SK-N-SH treated with all-trans-retinoic acid at 6 μM for 48 hours (cell line): ENCODE data around the gene IKZF5.

ENCODE experiments used
- ATAC-seq: fragments of 200-7000 bp; cut with Tn5 transposase; 3 replicates; pipeline ENCODE4 v1.9.1; 2020; ENCODE audit warnings: mild to moderate bottlenecking, moderate library complexity
- ARNTL ChIP-seq: fragments of 450-650 bp; formaldehyde crosslinking; IDR thresholded peaks from 2 replicates; pipeline ENCODE4 v1.5.0; 2020; ENCODE audit warnings: low read depth, mild to moderate bottlenecking, moderate library complexity, borderline replicate concordance
- BACH2 ChIP-seq: fragments of 250-450 bp; sonication (Bioruptor Pico); IDR thresholded peaks from 2 replicates; pipeline ENCODE4 v1.9.0; 2021; ENCODE audit warnings: mild to moderate bottlenecking, borderline replicate concordance
- CSDC2 ChIP-seq: fragments of 250-450 bp; sonication (Bioruptor Pico); IDR thresholded peaks from 2 replicates; pipeline ENCODE4 v1.5.0; 2020; ENCODE audit warnings: mild to moderate bottlenecking, moderate library complexity
- CSRNP3 ChIP-seq: fragments of 250-450 bp; sonication (Bioruptor Pico); IDR thresholded peaks from 2 replicates; pipeline ENCODE4 v1.5.1; 2021; ENCODE audit warnings: mild to moderate bottlenecking, moderate library complexity
- ESRRG ChIP-seq: fragments of 250-450 bp; sonication (Bioruptor Pico); IDR thresholded peaks from 2 replicates; pipeline ENCODE4 v1.6.1; 2021; ENCODE audit warnings: mild to moderate bottlenecking
- GLIS3 ChIP-seq: fragments of 250-450 bp; sonication (Bioruptor Pico); IDR thresholded peaks from 2 replicates; pipeline ENCODE4 v1.5.0; 2020; ENCODE audit warnings: mild to moderate bottlenecking, moderate library complexity
- ISL1 ChIP-seq: fragments of 250-450 bp; sonication (Bioruptor Pico); IDR thresholded peaks from 2 replicates; pipeline ENCODE4 v2.1.2; 2022; ENCODE audit warnings: mild to moderate bottlenecking, moderate library complexity
- OSR1 ChIP-seq: fragments of 250-450 bp; sonication (Bioruptor Pico); IDR thresholded peaks from 2 replicates; pipeline ENCODE4 v1.8.0; 2022; ENCODE audit warnings: moderate library complexity, mild to moderate bottlenecking, inconsistent platforms
- POU6F1 ChIP-seq: fragments of 250-450 bp; sonication (Bioruptor Pico); IDR thresholded peaks from 2 replicates; pipeline ENCODE4 v1.8.0; 2021; ENCODE audit warnings: low read depth, mild to moderate bottlenecking, moderate library complexity, borderline replicate concordance
- PPARA ChIP-seq: fragments of 250-450 bp; sonication (Bioruptor Pico); IDR thresholded peaks from 2 replicates; pipeline ENCODE4 v1.5.0; 2020; ENCODE audit warnings: mild to moderate bottlenecking, borderline replicate concordance
- RARB ChIP-seq: fragments of 250-450 bp; sonication (Bioruptor Pico); IDR thresholded peaks from 2 replicates; pipeline ENCODE4 v1.8.0; 2021; ENCODE audit warnings: mild to moderate bottlenecking, moderate library complexity
- SNAI2 ChIP-seq: fragments of 250-450 bp; sonication (Bioruptor Pico); IDR thresholded peaks from 2 replicates; pipeline ENCODE4 v1.5.0; 2020; ENCODE audit warnings: mild to moderate bottlenecking, moderate library complexity
- TCF4 ChIP-seq: fragments of 250-450 bp; sonication (Bioruptor Pico); IDR thresholded peaks from 2 replicates; pipeline ENCODE4 v1.8.0; 2021; ENCODE audit warnings: mild to moderate bottlenecking, moderate library complexity, borderline replicate concordance
- TOX ChIP-seq: fragments of 250-450 bp; sonication (Bioruptor Pico); IDR thresholded peaks from 2 replicates; pipeline ENCODE4 v1.8.0; 2021; ENCODE audit warnings: mild to moderate bottlenecking, moderate library complexity, borderline replicate concordance
- ZC3H10 ChIP-seq: fragments of 250-450 bp; sonication (Bioruptor Pico); IDR thresholded peaks from 2 replicates; pipeline ENCODE4 v1.5.1; 2021; ENCODE audit warnings: mild to moderate bottlenecking, moderate library complexity
- ZFP3 ChIP-seq: fragments of 250-450 bp; sonication (Bioruptor Pico); IDR thresholded peaks from 2 replicates; pipeline ENCODE4 v1.5.0; 2020; ENCODE audit warnings: mild to moderate bottlenecking, moderate library complexity
- ZFP30 ChIP-seq: fragments of 450-650 bp; formaldehyde crosslinking; IDR thresholded peaks from 2 replicates; pipeline ENCODE4 v1.5.0; 2022; ENCODE audit warnings: mild to moderate bottlenecking, moderate library complexity
- ZNF565 ChIP-seq: fragments of 450-650 bp; formaldehyde crosslinking; conservative IDR thresholded peaks from 2 replicates; pipeline ENCODE4 v1.5.0; 2020; ENCODE audit warnings: low read depth, mild to moderate bottlenecking, moderate library complexity
- ZNF70 ChIP-seq: fragments of 450-650 bp; formaldehyde crosslinking; IDR thresholded peaks from 2 replicates; pipeline ENCODE4 v1.5.0; 2020; ENCODE audit warnings: mild to moderate bottlenecking, moderate library complexity
- ZNF8 ChIP-seq: fragments of 450-650 bp; formaldehyde crosslinking; IDR thresholded peaks from 2 replicates; pipeline ENCODE4 v1.5.0; 2020; ENCODE audit warnings: mild to moderate bottlenecking, moderate library complexity
- TF ChIP-seq, protein P1 (sequence below): fragments of 250-450 bp; sonication (Bioruptor Pico); IDR thresholded peaks from 2 replicates; pipeline ENCODE4 v1.5.1; 2020; ENCODE audit warnings: low read depth, mild to moderate bottlenecking, moderate library complexity
- TF ChIP-seq, protein P2 (sequence below): fragments of 250-450 bp; sonication (Bioruptor Pico); IDR thresholded peaks from 2 replicates; pipeline ENCODE4 v1.5.0; 2020; ENCODE audit warnings: mild to moderate bottlenecking, moderate library complexity
- TF ChIP-seq, protein P3 (sequence below): fragments of 250-450 bp; sonication (Bioruptor Pico); IDR thresholded peaks from 2 replicates; pipeline ENCODE4 v1.8.0; 2020; ENCODE audit warnings: mild to moderate bottlenecking, moderate library complexity, borderline replicate concordance

The IKZF5 gene

GRCh38 chr10:123018531-123018930 lies 9.9 kb upstream of the IKZF5 start:
- ATAC-seq = no peak
- TF ChIP-seq, protein P1, sequence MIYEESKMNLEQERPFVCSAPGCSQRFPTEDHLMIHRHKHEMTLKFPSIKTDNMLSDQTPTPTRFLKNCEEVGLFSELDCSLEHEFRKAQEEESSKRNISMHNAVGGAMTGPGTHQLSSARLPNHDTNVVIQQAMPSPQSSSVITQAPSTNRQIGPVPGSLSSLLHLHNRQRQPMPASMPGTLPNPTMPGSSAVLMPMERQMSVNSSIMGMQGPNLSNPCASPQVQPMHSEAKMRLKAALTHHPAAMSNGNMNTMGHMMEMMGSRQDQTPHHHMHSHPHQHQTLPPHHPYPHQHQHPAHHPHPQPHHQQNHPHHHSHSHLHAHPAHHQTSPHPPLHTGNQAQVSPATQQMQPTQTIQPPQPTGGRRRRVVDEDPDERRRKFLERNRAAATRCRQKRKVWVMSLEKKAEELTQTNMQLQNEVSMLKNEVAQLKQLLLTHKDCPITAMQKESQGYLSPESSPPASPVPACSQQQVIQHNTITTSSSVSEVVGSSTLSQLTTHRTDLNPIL = no peak
- TF ChIP-seq BACH2 (CRISPR knock-in tag) (no peak), CSRNP3 (CRISPR knock-in tag) (no peak), POU6F1 (CRISPR knock-in tag) (no peak), TCF4 (CRISPR knock-in tag) (no peak), ZNF565 (CRISPR knock-in tag) (no peak), ZFP3 (CRISPR knock-in tag) (no peak), PPARA (CRISPR knock-in tag) (no peak), OSR1 (CRISPR knock-in tag) (no peak), ESRRG (CRISPR knock-in tag) (no peak), ARNTL (CRISPR knock-in tag) (no peak), ISL1 (CRISPR knock-in tag) (no peak), SNAI2 (CRISPR knock-in tag) (no peak)
- TF ChIP-seq, protein P2, sequence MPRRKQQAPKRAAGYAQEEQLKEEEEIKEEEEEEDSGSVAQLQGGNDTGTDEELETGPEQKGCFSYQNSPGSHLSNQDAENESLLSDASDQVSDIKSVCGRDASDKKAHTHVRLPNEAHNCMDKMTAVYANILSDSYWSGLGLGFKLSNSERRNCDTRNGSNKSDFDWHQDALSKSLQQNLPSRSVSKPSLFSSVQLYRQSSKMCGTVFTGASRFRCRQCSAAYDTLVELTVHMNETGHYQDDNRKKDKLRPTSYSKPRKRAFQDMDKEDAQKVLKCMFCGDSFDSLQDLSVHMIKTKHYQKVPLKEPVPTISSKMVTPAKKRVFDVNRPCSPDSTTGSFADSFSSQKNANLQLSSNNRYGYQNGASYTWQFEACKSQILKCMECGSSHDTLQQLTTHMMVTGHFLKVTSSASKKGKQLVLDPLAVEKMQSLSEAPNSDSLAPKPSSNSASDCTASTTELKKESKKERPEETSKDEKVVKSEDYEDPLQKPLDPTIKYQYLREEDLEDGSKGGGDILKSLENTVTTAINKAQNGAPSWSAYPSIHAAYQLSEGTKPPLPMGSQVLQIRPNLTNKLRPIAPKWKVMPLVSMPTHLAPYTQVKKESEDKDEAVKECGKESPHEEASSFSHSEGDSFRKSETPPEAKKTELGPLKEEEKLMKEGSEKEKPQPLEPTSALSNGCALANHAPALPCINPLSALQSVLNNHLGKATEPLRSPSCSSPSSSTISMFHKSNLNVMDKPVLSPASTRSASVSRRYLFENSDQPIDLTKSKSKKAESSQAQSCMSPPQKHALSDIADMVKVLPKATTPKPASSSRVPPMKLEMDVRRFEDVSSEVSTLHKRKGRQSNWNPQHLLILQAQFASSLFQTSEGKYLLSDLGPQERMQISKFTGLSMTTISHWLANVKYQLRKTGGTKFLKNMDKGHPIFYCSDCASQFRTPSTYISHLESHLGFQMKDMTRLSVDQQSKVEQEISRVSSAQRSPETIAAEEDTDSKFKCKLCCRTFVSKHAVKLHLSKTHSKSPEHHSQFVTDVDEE (CRISPR knock-in tag) = no peak

- no peak for ATAC-seq
- TF ChIP-seq CSRNP3 (CRISPR knock-in tag) (no peak), ZFP3 (CRISPR knock-in tag) (no peak), SNAI2 (CRISPR knock-in tag) (no peak), POU6F1 (CRISPR knock-in tag) (no peak), TCF4 (CRISPR knock-in tag) (no peak), CSDC2 (no peak), ARNTL (CRISPR knock-in tag) (no peak), OSR1 (CRISPR knock-in tag) (no peak), BACH2 (CRISPR knock-in tag) (no peak), TOX (CRISPR knock-in tag) (no peak), ESRRG (CRISPR knock-in tag) (no peak), ZFP30 (no peak), ZC3H10 (CRISPR knock-in tag) (no peak), ZNF8 (no peak), ZNF70 (no peak), ISL1 (CRISPR knock-in tag) (no peak), RARB (CRISPR knock-in tag) (no peak), GLIS3 (CRISPR knock-in tag) (no peak)
- TF ChIP-seq, protein P2 (CRISPR knock-in tag) = no peak
- TF ChIP-seq, protein P3, sequence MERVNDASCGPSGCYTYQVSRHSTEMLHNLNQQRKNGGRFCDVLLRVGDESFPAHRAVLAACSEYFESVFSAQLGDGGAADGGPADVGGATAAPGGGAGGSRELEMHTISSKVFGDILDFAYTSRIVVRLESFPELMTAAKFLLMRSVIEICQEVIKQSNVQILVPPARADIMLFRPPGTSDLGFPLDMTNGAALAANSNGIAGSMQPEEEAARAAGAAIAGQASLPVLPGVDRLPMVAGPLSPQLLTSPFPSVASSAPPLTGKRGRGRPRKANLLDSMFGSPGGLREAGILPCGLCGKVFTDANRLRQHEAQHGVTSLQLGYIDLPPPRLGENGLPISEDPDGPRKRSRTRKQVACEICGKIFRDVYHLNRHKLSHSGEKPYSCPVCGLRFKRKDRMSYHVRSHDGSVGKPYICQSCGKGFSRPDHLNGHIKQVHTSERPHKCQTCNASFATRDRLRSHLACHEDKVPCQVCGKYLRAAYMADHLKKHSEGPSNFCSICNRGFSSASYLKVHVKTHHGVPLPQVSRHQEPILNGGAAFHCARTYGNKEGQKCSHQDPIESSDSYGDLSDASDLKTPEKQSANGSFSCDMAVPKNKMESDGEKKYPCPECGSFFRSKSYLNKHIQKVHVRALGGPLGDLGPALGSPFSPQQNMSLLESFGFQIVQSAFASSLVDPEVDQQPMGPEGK (CRISPR knock-in tag) = no peak
Measured at GRCh38 chr10:123017421-123018165, 9.0 kb upstream of the IKZF5 start.
